Mucosa of descending colon (tissue), 3 donors: ENCODE results near the gene ALKBH8. TPM values are rescaled to one million over a fixed set of nuclear protein-coding genes. Genes with fewer than 3 reads are reported as not detected.

ENCODE experiments used
- ATAC-seq: fragments of 200-7000 bp; cut with Tn5 transposase; one replicate; pipeline ENCODE4 v1.9.1; 2020; ENCODE audit warnings: mild to moderate bottlenecking, moderate library complexity
- DNase-seq, 3 donors: peaks; one replicate each; pipeline ENCODE4 v3.0.0-alpha.2; 2020
- H3K36me3 ChIP-seq: fragments of 200-600 bp; one replicate; pipeline ENCODE4 v1.8.0; 2021; ENCODE audit warnings: low read depth, mild to moderate bottlenecking
- H3K4me1 ChIP-seq: fragments of 200-600 bp; one replicate; pipeline ENCODE4 v1.8.0; 2021; ENCODE audit warnings: low read depth, mild to moderate bottlenecking
- H3K4me3 ChIP-seq: fragments of 200-600 bp; one replicate; pipeline ENCODE4 v1.8.0; 2021; ENCODE audit warnings: mild to moderate bottlenecking
- H3K9me3 ChIP-seq: fragments of 200-600 bp; one replicate; pipeline ENCODE4 v1.8.0; 2021; ENCODE audit warnings: mild to moderate bottlenecking
- intact Hi-C, 2 donors: fragments of 100-400 bp; cut with DNase I in 1 of 2; cut with micrococcal nuclease in 1 of 2; formaldehyde crosslinking; loops; one replicate each; pipeline versions ENCODE4 v1.11.0 to v1.11.1; 2022; cut with DNase I, micrococcal nuclease
- total RNA-seq, 3 donors: library from RNA; stranded (reverse); fragmentation: NEBNext Ultra II Directional in 2 of 3; extraction: Animal tissue kit (Norgen Biotek cat#: 25700) in 2 of 3; gene quantifications; one replicate each; pipeline versions ENCODE4 v1.2.1 to v1.2.4, GENCODE V29; 2021 to 2023
- TF ChIP-seq, protein P1 (sequence below): fragments of 200-600 bp; IDR thresholded peaks from one replicate; pipeline ENCODE4 v1.8.0; 2022; ENCODE audit warnings: antibody characterized with exemption, mild to moderate bottlenecking
- donor health status: DM: no; HTN: no; CAD: no; lungs with moderate emphysema.
- donor health status: DM: no; HTN: no; CAD: no.
- donor health status: DM: no; HTN: yes; CAD: no.

Gene ALKBH8
- total RNA-seq, 3 donors from 2014 or later = 5.3 to 6.1 (median 6.0) TPM

DNA sequence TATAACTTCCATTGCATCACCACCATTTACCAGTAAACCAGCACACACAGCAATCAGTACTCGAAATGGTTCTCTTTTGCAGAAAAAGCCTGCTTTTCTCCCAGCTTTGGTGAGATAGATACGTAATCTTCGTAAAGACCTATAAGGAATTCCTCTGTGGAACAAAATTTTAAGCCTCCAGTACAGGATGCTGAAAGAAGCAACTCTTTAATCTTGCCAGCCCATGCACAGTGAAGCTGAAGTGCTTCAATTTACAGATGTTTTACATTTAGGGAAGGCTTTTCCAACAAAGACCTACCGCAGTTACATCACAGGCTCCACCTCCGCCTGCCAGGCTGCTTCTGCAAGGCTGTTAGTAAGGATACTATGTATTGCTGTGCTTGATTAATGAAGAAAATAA, 27.3 kb upstream of the ALKBH8 start:
- intact Hi-C loops = no loop called here
- TF ChIP-seq, protein P1, sequence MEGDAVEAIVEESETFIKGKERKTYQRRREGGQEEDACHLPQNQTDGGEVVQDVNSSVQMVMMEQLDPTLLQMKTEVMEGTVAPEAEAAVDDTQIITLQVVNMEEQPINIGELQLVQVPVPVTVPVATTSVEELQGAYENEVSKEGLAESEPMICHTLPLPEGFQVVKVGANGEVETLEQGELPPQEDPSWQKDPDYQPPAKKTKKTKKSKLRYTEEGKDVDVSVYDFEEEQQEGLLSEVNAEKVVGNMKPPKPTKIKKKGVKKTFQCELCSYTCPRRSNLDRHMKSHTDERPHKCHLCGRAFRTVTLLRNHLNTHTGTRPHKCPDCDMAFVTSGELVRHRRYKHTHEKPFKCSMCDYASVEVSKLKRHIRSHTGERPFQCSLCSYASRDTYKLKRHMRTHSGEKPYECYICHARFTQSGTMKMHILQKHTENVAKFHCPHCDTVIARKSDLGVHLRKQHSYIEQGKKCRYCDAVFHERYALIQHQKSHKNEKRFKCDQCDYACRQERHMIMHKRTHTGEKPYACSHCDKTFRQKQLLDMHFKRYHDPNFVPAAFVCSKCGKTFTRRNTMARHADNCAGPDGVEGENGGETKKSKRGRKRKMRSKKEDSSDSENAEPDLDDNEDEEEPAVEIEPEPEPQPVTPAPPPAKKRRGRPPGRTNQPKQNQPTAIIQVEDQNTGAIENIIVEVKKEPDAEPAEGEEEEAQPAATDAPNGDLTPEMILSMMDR = no peak
- Histone ChIP-seq H3K9me3 (no peaks in the 10 kb centered on the region), H3K36me3 (no peaks in the 10 kb centered on the region), H3K4me3 (no peak overlapping the region), H3K4me1 (peaks cover 9% of the 10 kb centered on the region)
- DNase-seq (no peak), ATAC-seq (no peak)

DNA sequence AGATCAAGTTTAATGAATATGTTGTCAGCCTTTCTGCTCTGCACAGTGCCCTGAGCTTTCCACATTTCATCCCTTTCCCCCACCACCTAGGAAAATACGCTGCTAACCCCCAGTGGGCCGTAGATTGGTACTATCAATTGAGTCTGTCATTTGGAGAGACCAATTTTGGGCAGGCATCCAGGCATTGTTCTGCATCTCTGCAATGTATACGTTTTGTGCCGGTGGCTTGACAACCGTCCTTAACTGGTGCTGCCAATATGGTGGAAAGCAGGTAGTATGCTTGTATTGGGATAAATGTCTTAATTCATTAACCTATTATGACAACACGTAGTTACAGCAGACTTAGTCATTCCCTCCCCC, 26.7 kb upstream of the ALKBH8 start:
- ATAC-seq = no peak
- Histone ChIP-seq H3K36me3 (no peaks in the 10 kb centered on the region), H3K4me3 (no peak overlapping the region), H3K4me1 (peaks cover 9% of the 10 kb centered on the region), H3K9me3 (no peaks in the 10 kb centered on the region)
- intact Hi-C loops = no loop called here
- TF ChIP-seq, protein P1 = no peak
- DNase-seq = no peak

DNA sequence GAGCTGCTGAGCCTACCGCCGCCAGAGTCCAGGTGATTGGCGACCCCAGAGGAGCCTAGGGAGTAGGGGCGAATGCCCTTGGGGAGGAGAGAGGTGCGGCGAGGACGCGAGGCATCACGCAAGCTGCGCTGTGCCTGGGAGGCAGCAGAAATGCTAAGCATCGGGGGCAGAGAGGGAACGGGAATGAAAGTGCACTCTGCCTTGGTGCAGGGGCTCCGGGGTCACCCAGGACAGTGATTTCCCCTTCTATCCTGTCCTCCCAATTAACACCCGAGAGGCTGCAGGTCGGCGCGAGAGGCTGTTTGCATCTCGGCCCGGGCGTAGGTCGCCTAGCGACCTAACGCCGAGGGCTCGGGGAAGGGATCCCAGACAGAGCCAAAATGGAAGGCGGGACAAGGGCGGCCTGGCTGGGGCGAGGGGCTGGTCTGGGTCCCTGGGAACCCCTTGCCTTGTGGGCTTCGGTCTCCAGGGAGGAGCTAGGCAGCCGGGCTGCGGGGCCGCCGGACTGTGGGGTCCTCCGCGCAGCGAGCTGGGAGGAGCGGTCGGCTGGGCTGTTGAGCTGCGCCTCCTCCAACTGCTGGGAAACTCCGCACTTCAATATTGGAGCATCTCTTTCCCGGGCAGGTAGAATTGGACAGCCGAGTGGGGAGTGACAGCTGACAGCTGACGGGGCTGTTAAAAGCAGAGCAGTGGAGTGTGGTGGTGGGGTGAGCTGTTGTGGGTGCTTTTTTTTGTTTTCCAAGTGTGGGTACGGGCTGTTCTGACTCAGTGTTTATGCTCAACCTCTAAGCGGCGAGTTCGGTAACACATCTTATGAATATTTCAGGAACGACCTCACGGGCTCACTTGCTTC, 26.1 kb upstream of the ALKBH8 start:
- H3K4me3 ChIP-seq = no peak overlapping the region
- H3K4me1 ChIP-seq = peaks cover 9% of the 10 kb centered on the region
- H3K36me3 ChIP-seq = no peaks in the 10 kb centered on the region
- ATAC-seq (peak; percentile 36), DNase-seq (no peak)
- H3K9me3 ChIP-seq = no peaks in the 10 kb centered on the region
- intact Hi-C loops = no loop called here
- TF ChIP-seq, protein P1 = no peak

DNA sequence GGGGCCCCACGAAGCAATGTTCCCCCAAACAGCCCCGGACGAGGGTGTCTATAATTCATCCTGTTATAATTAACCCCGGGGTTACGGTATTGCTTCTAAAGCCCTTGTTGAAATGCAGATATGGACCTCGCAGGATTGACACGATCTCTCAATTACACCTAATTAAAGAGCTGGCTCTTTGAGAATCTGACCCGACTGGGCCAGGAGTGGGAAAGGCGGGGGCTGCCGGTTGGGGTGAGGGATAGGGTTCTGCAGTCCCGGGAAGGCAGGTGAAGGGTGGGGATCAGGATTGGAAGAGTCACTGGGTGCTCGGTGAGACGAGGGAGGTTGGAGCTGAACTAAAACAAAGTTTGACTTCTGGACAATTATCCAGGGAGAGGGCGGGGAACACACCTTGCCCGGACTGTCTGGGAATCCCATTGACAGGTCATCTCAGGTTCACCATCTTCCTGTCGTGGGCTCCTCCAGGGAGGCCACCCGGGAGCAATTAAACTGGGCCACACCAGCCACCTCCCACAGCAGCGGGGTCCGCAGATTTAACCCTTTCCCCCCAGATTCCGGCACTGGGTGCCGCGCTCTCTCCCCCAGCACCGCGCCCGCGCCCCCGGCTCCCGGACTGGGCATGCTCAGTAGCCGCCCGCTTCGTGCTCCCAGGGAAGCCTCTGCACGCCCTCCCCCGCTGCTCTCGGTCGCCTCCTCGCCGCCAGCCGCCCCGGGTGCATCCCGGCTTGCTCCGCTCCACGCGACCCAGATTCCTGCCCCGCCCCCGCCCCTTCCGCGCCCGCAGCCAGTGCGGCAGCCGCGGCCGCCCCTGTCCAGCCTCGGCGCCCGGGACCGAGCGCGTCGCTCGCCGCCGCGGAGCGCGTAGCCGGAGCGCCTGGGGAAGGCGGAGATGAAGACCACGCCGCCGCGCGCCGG, 25.2 kb upstream of the ALKBH8 start, which contains the start of gene ELMOD1:
Gene ELMOD1 (plus strand): TSS at position 688 of the 918 bp plus-strand sequence. CDS start 27,043 bp downstream, outside the sequence.
- Histone ChIP-seq H3K4me1 (peaks cover 9% of the 10 kb centered on the region), H3K36me3 (no peaks in the 10 kb centered on the region), H3K4me3 (no peak within 1 kb of the TSS), H3K9me3 (no peaks in the 10 kb centered on the region)
- DNase-seq = peak in 2 of 3 donors; percentile 19 to 46
- peak; percentile 68 for ATAC-seq
- intact Hi-C loops = no loop called here
- TF ChIP-seq, protein P1 = no peak

DNA sequence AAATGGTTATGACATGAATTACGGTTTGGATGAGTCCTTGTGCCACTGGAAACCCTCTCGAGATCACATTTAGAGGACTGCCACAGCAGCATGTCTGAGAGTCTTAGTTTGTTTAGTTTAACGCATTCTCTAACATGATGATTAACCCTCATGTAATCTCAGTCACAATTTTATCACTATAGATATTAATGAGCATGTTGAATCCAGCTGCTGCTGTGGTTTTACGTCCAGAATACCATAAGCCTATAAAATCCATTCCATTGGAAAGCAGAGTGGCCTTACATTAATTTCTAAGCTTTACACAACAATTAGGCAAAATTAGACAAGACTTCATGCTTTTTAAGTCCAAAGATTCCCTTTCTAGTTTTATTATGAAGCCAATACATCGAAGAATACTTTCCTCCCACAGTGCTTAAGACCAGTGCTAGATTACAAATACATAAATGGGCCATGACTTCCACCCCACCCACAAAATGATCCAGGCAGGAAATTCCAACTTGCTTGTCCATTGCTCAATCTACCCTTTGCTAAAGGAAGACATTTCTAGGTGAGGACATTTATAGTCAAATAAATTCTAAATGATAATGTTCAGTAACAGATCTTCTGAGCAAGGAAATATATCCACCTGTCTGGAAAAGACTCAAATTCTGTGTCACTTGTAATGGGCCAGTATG, 21.9 kb upstream of the ALKBH8 start:
- intact Hi-C loops = no loop called here
- TF ChIP-seq, protein P1 = no peak
- ATAC-seq (no peak), DNase-seq (no peak)
- H3K36me3 ChIP-seq = no peaks in the 10 kb centered on the region
- peaks cover 9% of the 10 kb centered on the region for H3K4me1 ChIP-seq
- H3K4me3 ChIP-seq = no peak overlapping the region
- H3K9me3 ChIP-seq = no peaks in the 10 kb centered on the region
